GM23338 (cell line): ENCODE data around the gene NLRX1. TPM values are rescaled to one million over a fixed set of nuclear protein-coding genes. Genes with fewer than 3 reads are reported as not detected.
A peak's percentile ranks its signal among the peaks of the same experiment; 100 is the strongest.

Experiments
- ATAC-seq: fragments of 200-7000 bp; cut with Tn5 transposase; 3 replicates; pipeline ENCODE4 v1.9.1; 2020
- DNase-seq: peaks from one replicate; pipeline ENCODE4 v3.0.0-alpha.2; 2015; ENCODE audit warnings: low spot score
- H2AFZ ChIP-seq: fragments of 200-600 bp; sonication (generic); 2 replicates; pipeline ENCODE4 v1.8.0; 2016; ENCODE audit warnings: antibody characterized with exemption, mild to moderate bottlenecking, moderate library complexity
- H3F3A ChIP-seq: fragments of 200-600 bp; sonication (generic); replicated peaks from 2 replicates; pipeline ENCODE4 v1.8.0; 2017; ENCODE audit warnings: antibody characterized with exemption, mixed run types, low read depth
- H3K27ac ChIP-seq: fragments of 200-600 bp; sonication (generic); 2 replicates; pipeline ENCODE4 v1.6.1; 2016; ENCODE audit warnings: low read depth
- H3K27me3 ChIP-seq: fragments of 200-600 bp; sonication (generic); 2 replicates; pipeline ENCODE4 v1.8.0; 2016; ENCODE audit warnings: mild to moderate bottlenecking, mixed run types, moderate library complexity; ENCODE audit not compliant: insufficient read depth
- H3K36me3 ChIP-seq: fragments of 200-600 bp; sonication (generic); 2 replicates; pipeline ENCODE4 v1.8.0; 2016; ENCODE audit warnings: mild to moderate bottlenecking; ENCODE audit not compliant: insufficient read depth
- H3K4me1 ChIP-seq: fragments of 200-600 bp; sonication (generic); 2 replicates; pipeline ENCODE4 v1.8.0; 2016; ENCODE audit warnings: mild to moderate bottlenecking, moderate library complexity; ENCODE audit not compliant: insufficient read depth
- H3K4me2 ChIP-seq: fragments of 200-600 bp; sonication (generic); 2 replicates; pipeline ENCODE4 v1.7.1; 2017; ENCODE audit warnings: mixed run types
- H3K4me3 ChIP-seq: fragments of 200-600 bp; sonication (generic); 2 replicates; pipeline ENCODE4 v1.6.1; 2016; ENCODE audit warnings: mixed run types
- H3K79me2 ChIP-seq: fragments of 200-600 bp; sonication (generic); replicated peaks from 2 replicates; pipeline ENCODE4 v1.8.0; 2017; ENCODE audit warnings: mild to moderate bottlenecking; ENCODE audit not compliant: insufficient read depth
- H3K9me2 ChIP-seq: fragments of 200-600 bp; sonication (generic); 2 replicates; pipeline ENCODE4 v1.8.0; 2017; ENCODE audit not compliant: insufficient read depth
- H4K20me1 ChIP-seq: fragments of 200-600 bp; sonication (generic); replicated peaks from 2 replicates; pipeline ENCODE4 v1.8.0; 2017; ENCODE audit warnings: mild to moderate bottlenecking; ENCODE audit not compliant: insufficient read depth
- H3K27ac Mint-ChIP-seq: 2 replicates; pipeline ENCODE4 v1.8.0; 2020; ENCODE audit warnings: inconsistent platforms, mild to moderate bottlenecking, moderate library complexity, mixed read lengths
- H3K27me3 Mint-ChIP-seq: 3 replicates; pipeline ENCODE4 v1.8.0; 2022; ENCODE audit warnings: low read depth, mild to moderate bottlenecking, moderate library complexity, mixed read lengths, inconsistent platforms; ENCODE audit not compliant: insufficient read depth, poor library complexity
- H3K36me3 Mint-ChIP-seq: 3 replicates; pipeline ENCODE4 v1.8.0; 2021; ENCODE audit warnings: low read depth, mild to moderate bottlenecking, inconsistent platforms, moderate library complexity, mixed read lengths
- H3K4me1 Mint-ChIP-seq: 3 replicates; pipeline ENCODE4 v1.8.0; 2020; ENCODE audit warnings: mild to moderate bottlenecking, inconsistent platforms, mixed read lengths
- H3K4me3 Mint-ChIP-seq: 3 replicates; pipeline ENCODE4 v1.8.0; 2021; ENCODE audit warnings: moderate library complexity, mild to moderate bottlenecking, inconsistent platforms, mixed read lengths
- H3K9me3 Mint-ChIP-seq: 3 replicates; pipeline ENCODE4 v1.8.0; 2020; ENCODE audit warnings: moderate library complexity, mild to moderate bottlenecking, inconsistent platforms, mixed read lengths
- EZH2 ChIP-seq: fragments of 200-600 bp; sonication (generic); IDR thresholded peaks from one replicate; pipeline ENCODE4 v1.8.0; 2017; ENCODE audit warnings: antibody characterized with exemption, mild to moderate bottlenecking, low read depth; ENCODE audit not compliant: unreplicated experiment
- EZH2phosphoT487 ChIP-seq: fragments of 200-600 bp; sonication (generic); IDR thresholded peaks from one replicate; pipeline ENCODE4 v1.8.1; 2018; ENCODE audit warnings: antibody characterized with exemption; ENCODE audit not compliant: unreplicated experiment
- JUNB ChIP-seq: IDR thresholded peaks from one replicate; pipeline ENCODE4 v1.6.1; 2016; ENCODE audit warnings: antibody characterized with exemption; ENCODE audit not compliant: unreplicated experiment
- STAT1 ChIP-seq: IDR thresholded peaks from one replicate; pipeline ENCODE4 v1.6.1; 2016; ENCODE audit warnings: antibody characterized with exemption; ENCODE audit not compliant: unreplicated experiment
- polyA plus RNA-seq: library from polyadenylated mRNA; unstranded; fragments of >200 nt; fragmentation: Nextera tagmentation; extraction: Ambion mirVana; gene quantifications from 2 replicates; pipeline ENCODE4 v1.2.1, GENCODE V29; 2016
- total RNA-seq: library from RNA; depleted of rRNA; stranded (reverse); fragments of >200 nt; shearing (Covaris generic); gene quantifications from 2 replicates; pipeline ENCODE4 v1.2.3, GENCODE V29; 2014
- TF ChIP-seq, protein P1 (sequence below): fragments of 250-450 bp; sonication (Bioruptor Pico); IDR thresholded peaks from 2 replicates; pipeline ENCODE4 v1.5.0; 2020; ENCODE audit warnings: mild to moderate bottlenecking, moderate library complexity
- TF ChIP-seq, protein P2 (sequence below): IDR thresholded peaks from one replicate; pipeline ENCODE4 v1.6.1; 2018; ENCODE audit warnings: antibody characterized with exemption; ENCODE audit not compliant: unreplicated experiment
- TF ChIP-seq, protein P3 (sequence below), 2 experiments: fragments of 200-600 bp in 1 of 2; sonication (generic) in 1 of 2; conservative IDR thresholded peaks; 2 replicates each; pipeline versions ENCODE4 v1.5.1 to v1.6.1; 2016 to 2017; ENCODE audit warnings: antibody characterized with exemption in 2 of 2, low read depth in 2 of 2, mild to moderate bottlenecking in 2 of 2, moderate library complexity in 1 of 2

Gene NLRX1
- total and polyA plus RNA-seq, 2 experiments from 2014 or later, result 2.8 to 13.8 TPM

DNA sequence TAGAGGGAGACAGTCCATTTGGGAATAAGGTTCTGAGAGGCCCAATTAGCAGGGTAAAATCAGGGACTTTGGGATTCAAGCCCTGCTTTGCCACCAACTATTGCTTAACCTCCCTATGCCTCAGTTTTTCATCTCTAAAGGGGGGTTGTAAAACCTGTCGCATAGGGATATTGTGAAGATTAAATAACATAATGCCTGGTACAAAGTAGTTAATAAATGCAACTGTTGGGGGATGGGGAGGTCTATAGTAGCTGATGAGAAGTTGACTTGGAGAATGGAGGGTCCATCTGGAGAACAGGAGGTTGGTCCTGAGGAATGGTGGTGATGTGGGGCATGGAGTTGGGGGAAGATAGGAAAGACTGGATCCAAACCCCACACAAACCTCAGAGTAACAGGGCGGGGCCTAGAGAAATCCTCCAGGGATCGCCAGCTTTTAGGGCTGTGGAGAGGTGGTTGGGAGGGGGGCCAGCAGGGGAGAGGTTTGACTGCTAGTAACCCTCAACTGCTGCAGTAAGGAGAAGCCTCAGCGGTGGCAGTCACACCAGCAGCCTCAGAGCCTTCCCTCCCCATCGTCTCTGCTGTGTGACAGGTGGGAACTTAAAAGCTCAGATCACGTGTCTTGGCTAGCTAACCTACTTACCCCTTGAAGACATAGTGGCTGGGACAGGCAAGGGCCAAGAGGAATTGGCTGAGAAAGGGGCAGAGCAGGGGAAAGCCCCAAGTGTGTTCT is 20.8 kb upstream of the NLRX1 start (continued):
- TF ChIP-seq EZH2phosphoT487 (no peak), JUNB (no peak), STAT1 (no peak)
- TF ChIP-seq, protein P1, sequence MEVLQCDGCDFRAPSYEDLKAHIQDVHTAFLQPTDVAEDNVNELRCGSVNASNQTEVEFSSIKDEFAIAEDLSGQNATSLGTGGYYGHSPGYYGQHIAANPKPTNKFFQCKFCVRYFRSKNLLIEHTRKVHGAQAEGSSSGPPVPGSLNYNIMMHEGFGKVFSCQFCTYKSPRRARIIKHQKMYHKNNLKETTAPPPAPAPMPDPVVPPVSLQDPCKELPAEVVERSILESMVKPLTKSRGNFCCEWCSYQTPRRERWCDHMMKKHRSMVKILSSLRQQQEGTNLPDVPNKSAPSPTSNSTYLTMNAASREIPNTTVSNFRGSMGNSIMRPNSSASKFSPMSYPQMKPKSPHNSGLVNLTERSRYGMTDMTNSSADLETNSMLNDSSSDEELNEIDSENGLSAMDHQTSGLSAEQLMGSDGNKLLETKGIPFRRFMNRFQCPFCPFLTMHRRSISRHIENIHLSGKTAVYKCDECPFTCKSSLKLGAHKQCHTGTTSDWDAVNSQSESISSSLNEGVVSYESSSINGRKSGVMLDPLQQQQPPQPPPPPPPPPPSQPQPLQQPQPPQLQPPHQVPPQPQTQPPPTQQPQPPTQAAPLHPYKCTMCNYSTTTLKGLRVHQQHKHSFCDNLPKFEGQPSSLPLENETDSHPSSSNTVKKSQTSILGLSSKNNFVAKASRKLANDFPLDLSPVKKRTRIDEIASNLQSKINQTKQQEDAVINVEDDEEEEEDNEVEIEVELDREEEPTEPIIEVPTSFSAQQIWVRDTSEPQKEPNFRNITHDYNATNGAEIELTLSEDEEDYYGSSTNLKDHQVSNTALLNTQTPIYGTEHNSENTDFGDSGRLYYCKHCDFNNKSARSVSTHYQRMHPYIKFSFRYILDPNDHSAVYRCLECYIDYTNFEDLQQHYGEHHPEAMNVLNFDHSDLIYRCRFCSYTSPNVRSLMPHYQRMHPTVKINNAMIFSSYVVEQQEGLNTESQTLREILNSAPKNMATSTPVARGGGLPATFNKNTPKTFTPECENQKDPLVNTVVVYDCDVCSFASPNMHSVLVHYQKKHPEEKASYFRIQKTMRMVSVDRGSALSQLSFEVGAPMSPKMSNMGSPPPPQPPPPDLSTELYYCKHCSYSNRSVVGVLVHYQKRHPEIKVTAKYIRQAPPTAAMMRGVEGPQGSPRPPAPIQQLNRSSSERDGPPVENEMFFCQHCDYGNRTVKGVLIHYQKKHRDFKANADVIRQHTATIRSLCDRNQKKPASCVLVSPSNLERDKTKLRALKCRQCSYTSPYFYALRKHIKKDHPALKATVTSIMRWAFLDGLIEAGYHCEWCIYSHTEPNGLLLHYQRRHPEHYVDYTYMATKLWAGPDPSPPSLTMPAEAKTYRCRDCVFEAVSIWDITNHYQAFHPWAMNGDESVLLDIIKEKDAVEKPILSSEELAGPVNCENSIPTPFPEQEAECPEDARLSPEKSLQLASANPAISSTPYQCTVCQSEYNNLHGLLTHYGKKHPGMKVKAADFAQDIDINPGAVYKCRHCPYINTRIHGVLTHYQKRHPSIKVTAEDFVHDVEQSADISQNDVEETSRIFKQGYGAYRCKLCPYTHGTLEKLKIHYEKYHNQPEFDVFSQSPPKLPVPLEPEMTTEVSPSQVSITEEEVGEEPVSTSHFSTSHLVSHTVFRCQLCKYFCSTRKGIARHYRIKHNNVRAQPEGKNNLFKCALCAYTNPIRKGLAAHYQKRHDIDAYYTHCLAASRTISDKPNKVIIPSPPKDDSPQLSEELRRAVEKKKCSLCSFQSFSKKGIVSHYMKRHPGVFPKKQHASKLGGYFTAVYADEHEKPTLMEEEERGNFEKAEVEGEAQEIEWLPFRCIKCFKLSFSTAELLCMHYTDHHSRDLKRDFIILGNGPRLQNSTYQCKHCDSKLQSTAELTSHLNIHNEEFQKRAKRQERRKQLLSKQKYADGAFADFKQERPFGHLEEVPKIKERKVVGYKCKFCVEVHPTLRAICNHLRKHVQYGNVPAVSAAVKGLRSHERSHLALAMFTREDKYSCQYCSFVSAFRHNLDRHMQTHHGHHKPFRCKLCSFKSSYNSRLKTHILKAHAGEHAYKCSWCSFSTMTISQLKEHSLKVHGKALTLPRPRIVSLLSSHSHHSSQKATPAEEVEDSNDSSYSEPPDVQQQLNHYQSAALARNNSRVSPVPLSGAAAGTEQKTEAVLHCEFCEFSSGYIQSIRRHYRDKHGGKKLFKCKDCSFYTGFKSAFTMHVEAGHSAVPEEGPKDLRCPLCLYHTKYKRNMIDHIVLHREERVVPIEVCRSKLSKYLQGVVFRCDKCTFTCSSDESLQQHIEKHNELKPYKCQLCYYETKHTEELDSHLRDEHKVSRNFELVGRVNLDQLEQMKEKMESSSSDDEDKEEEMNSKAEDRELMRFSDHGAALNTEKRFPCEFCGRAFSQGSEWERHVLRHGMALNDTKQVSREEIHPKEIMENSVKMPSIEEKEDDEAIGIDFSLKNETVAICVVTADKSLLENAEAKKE (CRISPR knock-in tag), result no peak

DNA sequence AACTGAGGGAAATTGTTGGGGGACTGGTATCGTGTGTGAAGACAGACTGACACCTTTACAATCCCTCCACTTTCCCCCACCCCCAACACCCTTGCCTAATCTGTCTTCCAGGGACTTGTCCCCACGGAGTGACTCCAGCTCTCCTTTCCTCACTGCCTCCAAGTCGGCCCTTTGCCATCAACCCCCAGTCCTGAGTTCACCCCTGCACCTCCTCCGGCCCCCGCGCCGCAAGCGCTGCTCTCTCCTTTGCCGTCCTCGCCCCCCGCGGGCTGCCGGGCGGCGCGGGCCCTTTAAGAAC is 19.9 kb upstream of the NLRX1 start:
- no peaks in the 10 kb centered on the region for H4K20me1 ChIP-seq
- no peak for ATAC-seq
- H3F3A ChIP-seq, result 0 out of 2 replicates have a peak, but pooled peaks cover 20% of the 10 kb centered on the region
- H3K9me3 Mint-ChIP-seq, result no peaks in the 10 kb centered on the region; the same call in 2 of the 3 replicates
- no peaks in the 10 kb centered on the region; the same call in 2 of the 3 replicates for H3K36me3 Mint-ChIP-seq
- no peaks in the 10 kb centered on the region for H3K9me2 ChIP-seq
- peaks cover 15% of the 10 kb centered on the region for H3K4me1 ChIP-seq
- peak overlapping the region; percentile 81 for H3K4me3 Mint-ChIP-seq
- peaks cover 54% of the 10 kb centered on the region for H3K27me3 Mint-ChIP-seq
- H3K27ac Mint-ChIP-seq, result no peak overlapping the region
- peak overlapping the region; percentile 96 for H3K4me2 ChIP-seq
- peak overlapping the region; percentile 99 for H2AFZ ChIP-seq
- no peak overlapping the region for H3K27ac ChIP-seq
- H3K36me3 ChIP-seq, result no peaks in the 10 kb centered on the region
- H3K4me1 Mint-ChIP-seq, result peaks cover 24% of the 10 kb centered on the region
- peak; percentile 52 for TF ChIP-seq EZH2
- TF ChIP-seq, protein P2, sequence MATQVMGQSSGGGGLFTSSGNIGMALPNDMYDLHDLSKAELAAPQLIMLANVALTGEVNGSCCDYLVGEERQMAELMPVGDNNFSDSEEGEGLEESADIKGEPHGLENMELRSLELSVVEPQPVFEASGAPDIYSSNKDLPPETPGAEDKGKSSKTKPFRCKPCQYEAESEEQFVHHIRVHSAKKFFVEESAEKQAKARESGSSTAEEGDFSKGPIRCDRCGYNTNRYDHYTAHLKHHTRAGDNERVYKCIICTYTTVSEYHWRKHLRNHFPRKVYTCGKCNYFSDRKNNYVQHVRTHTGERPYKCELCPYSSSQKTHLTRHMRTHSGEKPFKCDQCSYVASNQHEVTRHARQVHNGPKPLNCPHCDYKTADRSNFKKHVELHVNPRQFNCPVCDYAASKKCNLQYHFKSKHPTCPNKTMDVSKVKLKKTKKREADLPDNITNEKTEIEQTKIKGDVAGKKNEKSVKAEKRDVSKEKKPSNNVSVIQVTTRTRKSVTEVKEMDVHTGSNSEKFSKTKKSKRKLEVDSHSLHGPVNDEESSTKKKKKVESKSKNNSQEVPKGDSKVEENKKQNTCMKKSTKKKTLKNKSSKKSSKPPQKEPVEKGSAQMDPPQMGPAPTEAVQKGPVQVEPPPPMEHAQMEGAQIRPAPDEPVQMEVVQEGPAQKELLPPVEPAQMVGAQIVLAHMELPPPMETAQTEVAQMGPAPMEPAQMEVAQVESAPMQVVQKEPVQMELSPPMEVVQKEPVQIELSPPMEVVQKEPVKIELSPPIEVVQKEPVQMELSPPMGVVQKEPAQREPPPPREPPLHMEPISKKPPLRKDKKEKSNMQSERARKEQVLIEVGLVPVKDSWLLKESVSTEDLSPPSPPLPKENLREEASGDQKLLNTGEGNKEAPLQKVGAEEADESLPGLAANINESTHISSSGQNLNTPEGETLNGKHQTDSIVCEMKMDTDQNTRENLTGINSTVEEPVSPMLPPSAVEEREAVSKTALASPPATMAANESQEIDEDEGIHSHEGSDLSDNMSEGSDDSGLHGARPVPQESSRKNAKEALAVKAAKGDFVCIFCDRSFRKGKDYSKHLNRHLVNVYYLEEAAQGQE, result no peak
- TF ChIP-seq, protein P3, sequence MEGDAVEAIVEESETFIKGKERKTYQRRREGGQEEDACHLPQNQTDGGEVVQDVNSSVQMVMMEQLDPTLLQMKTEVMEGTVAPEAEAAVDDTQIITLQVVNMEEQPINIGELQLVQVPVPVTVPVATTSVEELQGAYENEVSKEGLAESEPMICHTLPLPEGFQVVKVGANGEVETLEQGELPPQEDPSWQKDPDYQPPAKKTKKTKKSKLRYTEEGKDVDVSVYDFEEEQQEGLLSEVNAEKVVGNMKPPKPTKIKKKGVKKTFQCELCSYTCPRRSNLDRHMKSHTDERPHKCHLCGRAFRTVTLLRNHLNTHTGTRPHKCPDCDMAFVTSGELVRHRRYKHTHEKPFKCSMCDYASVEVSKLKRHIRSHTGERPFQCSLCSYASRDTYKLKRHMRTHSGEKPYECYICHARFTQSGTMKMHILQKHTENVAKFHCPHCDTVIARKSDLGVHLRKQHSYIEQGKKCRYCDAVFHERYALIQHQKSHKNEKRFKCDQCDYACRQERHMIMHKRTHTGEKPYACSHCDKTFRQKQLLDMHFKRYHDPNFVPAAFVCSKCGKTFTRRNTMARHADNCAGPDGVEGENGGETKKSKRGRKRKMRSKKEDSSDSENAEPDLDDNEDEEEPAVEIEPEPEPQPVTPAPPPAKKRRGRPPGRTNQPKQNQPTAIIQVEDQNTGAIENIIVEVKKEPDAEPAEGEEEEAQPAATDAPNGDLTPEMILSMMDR (conservative IDR thresholded peaks at IDR 0.05; ENCODE audit: low read depth in 2 of 2), result no peak
- no peaks in the 10 kb centered on the region for H3K79me2 ChIP-seq
- DNase-seq, result no peak
- peaks cover 64% of the 10 kb centered on the region for H3K27me3 ChIP-seq
- peak overlapping the region; percentile 84 for H3K4me3 ChIP-seq
